NCI-H1417 treated with DMSO at 0.1 percent for 48 hours (cell line): ENCODE data around the gene RAB38.

Experiments
- DNase-seq: peaks from one replicate; lab custom pipeline; 2025; lab: John Stamatoyannopoulos, UW

Gene RAB38

GRCh38 chr11:88103337-88104206, 71.7 kb downstream of the RAB38 start:
- DNase-seq, result no peak

GRCh38 chr11:88102598-88102934, 72.7 kb downstream of the RAB38 start:
- DNase-seq, result no peak

GRCh38 chr11:88101881-88102597, 73.2 kb downstream of the RAB38 start:
- no peak for DNase-seq

- no peak for DNase-seq
Measured at GRCh38 chr11:88100151-88100550, 75.1 kb downstream of the RAB38 start.

GRCh38 chr11:88098289-88098688, 77.0 kb downstream of the RAB38 start:
- DNase-seq, result no peak

GRCh38 chr11:88089134-88089533, 86.1 kb downstream of the RAB38 start:
- DNase-seq, result no peak

- DNase-seq, result no peak
Measured at GRCh38 chr11:88087337-88087736, 87.9 kb downstream of the RAB38 start.

- DNase-seq, result no peak
Measured at GRCh38 chr11:88086297-88086696, 88.9 kb downstream of the RAB38 start.

GRCh38 chr11:88070437-88070836, 104.8 kb downstream of the RAB38 start:
- DNase-seq, result no peak

- DNase-seq, result no peak
Measured at GRCh38 chr11:88068848-88069554, 106.2 kb downstream of the RAB38 start.

GRCh38 chr11:88066090-88066489, 109.2 kb downstream of the RAB38 start:
- DNase-seq, result no peak

- no peak for DNase-seq
Measured at GRCh38 chr11:88064097-88064705, 111.0 kb downstream of the RAB38 start.
